GM18520 (cell line): Measurements from ENCODE around the gene FKBP10.
"Not testable (repeated sequence)": the region's sequence is repeated elsewhere in the genome, so short reads cannot be mapped to it uniquely, and the experiment has no call there.

Experiments used
- ATAC-seq: cut with Tn5 transposase; IDR thresholded peaks from one replicate; pipeline ENCODE4 v1.9.1; 2021; ENCODE audit not compliant: unreplicated experiment

The FKBP10 gene

DNA sequence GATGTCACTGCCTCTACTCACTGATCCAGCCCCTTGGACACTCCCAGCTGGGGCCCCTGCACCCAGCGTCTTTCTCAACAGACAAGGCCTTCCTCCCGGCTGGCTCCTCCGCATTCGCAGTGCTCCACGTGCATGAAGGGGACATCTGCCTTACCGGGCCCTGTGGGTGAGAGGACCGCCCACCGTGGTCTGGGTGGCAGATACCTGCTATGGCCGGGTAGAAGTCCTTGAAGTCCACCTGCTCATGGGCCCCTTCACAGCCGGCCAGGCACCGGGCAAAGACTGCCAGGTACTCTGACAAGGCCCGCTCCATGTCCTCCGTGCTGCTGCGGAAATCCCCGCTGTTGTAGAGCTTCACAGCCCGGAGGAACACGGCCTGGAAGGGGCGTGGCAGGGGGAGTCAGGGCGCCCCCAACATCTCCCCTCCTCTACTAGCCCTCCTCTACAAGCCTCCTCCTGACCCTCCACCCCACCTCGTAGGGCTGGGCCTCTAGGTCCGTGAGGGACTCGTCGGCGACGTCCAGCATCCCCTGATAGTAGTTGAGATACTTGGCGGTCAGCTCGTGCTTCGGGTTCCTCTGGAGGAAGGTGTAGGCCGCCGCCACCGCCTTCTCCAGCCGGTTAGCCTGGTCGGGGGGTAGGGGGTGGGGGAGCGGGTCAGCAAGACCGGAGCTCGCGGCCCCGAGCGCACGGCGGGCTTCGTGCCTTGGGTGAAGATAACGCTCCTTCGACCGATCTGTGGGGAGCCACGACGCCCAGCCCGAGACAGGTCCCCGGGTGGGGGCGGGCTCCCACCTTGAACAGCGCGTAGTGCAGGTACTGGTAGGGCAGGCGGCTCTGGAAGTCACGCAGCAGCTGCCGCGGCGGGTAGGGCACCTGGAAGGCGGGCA is 1.9 kb upstream of the FKBP10 start:
- no peak for ATAC-seq

DNA sequence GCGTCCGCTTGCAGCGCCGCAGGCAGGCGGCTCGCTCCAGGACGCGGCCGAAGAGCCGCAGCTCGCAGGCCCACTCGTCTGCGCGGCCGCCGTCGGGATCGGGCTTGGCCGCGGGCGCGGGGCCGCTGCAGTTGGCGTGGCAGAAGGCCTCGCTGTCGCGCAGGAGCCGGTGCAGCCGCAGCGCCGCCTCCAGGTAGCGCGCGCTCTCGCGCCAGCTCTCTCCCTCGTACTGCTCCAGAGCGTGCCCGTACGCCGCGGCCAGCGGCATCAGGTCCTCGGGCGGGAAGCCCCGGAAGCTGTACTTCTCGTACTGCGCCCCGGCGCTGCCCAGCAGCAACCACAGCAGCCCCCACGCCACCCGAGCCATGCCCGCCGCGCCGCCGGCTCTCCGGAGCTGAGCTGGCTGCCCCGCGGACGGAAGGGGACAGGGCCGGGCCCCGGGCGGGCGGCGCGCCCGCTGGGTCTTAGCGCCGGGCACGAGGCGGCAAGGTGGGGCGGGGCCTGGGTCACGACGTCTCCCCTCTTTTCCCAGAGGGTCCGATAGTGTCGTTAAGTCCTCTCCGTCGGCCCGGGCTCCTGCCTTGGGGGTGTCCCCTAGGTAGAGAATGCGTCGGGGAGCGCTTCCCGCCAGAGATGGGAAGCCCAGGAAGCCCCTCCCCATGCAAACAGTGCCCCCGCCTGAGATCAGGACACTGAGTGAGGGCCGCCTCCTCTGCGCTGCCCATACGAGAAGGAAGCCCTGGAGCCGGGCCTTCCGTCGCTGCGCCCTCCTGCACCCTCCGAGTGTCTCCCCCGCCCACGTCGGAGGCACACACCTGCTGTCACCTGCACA is 1.0 kb upstream of the FKBP10 start, which contains the start of gene P3H4:
P3H4 (minus strand) TSS at position 401 of the 832 bp plus-strand sequence; CDS start at position 367, 34 bp downstream.
- no peak for ATAC-seq

DNA sequence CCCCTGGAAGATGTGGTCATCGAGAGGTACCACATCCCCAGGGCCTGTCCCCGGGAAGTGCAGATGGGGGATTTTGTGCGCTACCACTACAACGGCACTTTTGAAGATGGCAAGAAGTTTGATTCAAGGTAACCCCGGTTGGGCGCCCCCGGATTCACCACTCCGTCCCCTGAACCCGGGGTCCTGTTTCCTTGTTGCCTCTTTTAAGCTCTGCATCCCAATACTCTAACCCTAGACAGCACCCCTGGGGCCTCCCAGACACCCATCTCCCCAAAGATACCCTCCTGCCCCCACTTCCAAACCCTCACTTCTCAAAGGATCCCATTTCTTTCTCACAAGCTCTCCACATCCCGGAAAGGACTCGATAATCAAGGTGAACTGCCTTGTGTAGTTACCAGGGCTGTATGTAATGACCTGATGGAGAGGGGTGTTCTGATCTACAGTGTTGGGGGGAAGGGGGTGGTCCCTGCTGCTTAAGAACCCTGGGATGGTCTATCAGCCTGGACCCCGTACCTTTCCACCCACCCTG is 412 bp downstream of the FKBP10 start:
- ATAC-seq = no peak

DNA sequence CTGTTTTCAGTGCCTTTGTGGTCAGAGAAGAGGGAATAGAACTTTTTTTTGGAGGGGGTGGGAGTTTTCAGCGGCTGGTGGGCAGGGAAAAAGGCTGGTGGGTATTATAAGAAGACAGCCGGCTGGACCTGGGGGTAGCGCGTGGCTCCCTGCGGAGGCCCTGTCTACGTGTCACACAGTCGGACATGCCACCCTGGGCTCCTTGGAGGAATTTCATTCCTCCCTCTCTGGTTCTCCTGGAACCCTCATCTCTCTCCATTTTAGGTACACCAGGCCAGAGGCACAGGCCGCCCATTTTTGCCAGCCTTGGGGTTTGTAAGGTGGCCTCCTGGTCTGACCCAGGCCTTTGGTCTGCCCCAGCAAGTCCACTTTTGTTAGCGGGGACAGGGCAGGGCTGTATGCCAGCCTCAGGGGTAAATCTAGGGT is 908 bp downstream of the FKBP10 start:
- ATAC-seq = no peak

DNA sequence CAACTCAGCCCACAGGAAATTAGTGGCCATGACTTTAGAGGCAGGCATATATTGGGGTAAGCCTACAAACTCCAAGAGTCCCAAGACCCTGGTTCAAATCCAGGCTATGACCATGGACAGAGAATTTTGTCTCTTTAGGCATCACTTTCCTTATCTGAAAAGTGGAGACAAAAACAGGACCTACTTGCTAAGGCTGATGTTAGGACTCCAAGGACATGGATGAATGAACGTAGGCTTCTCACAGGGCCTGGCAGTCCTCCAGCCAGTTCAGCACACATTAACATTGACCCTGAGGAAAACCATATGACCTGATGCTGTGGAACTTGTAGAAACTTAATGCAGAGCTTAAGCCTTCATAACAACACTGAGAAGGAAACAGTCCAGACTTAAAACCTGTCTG is 1.4 kb downstream of the FKBP10 start:
- ATAC-seq = no peak

DNA sequence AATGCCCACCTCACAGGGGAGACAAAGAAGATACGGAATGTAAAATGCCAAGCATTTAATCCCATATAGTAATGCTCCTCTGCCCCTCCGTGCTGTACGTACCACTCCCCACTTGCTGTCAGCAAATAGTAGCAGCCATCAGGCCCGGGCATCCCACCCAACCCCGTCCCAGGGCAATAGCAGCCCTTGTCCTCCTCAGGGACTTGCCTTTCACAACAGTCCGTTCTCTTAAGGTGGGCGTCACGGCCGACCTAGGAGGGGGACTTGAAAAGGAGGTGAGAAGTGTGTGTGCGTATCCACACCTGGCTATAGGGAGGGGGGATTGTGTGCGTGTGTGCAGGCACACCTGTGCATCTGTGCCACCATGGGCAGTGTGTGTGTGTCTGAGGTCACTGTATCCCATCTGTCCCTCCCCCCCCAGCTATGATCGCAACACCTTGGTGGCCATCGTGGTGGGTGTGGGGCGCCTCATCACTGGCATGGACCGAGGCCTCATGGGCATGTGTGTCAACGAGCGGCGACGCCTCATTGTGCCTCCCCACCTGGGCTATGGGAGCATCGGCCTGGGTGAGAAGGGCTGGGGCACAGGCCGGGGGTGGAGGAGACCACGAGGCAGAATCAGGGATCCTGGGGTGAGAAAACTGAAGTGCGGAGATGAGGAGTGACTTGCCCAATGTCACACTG is 4.0 kb downstream of the FKBP10 start:
- ATAC-seq = no peak

DNA sequence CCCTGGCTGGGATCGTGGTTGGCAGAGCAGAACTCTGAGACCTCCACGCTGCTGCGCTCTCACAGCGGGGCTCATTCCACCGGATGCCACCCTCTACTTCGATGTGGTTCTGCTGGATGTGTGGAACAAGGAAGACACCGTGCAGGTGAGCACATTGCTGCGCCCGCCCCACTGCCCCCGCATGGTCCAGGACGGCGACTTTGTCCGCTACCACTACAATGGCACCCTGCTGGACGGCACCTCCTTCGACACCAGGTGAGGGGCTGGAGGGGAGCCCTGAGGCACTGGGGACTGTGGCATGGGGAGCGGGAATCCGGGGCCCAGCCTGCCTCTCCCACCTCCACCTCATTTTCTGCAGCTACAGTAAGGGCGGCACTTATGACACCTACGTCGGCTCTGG is 5.2 kb downstream of the FKBP10 start:
- ATAC-seq = no peak

DNA sequence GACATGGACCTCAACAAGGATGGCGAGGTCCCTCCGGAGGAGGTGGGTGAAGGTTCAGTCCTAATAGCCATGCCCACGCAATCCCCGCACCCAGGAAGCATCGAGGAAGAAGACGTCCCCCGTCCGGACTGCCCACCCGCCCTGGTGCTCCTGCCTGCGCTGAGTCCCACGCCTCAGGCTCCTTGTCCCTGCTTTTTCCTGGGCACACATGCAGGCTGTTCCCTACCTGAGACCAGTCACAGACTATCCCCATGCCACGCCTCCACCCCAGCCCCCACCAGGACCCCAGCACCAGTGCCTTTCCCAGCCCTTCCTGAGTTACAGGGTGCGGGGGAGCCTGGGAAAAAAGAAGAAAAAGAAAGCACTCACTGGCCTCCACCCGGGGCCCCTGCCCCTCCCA is 9.0 kb downstream of the FKBP10 start:
- no peak for ATAC-seq

DNA sequence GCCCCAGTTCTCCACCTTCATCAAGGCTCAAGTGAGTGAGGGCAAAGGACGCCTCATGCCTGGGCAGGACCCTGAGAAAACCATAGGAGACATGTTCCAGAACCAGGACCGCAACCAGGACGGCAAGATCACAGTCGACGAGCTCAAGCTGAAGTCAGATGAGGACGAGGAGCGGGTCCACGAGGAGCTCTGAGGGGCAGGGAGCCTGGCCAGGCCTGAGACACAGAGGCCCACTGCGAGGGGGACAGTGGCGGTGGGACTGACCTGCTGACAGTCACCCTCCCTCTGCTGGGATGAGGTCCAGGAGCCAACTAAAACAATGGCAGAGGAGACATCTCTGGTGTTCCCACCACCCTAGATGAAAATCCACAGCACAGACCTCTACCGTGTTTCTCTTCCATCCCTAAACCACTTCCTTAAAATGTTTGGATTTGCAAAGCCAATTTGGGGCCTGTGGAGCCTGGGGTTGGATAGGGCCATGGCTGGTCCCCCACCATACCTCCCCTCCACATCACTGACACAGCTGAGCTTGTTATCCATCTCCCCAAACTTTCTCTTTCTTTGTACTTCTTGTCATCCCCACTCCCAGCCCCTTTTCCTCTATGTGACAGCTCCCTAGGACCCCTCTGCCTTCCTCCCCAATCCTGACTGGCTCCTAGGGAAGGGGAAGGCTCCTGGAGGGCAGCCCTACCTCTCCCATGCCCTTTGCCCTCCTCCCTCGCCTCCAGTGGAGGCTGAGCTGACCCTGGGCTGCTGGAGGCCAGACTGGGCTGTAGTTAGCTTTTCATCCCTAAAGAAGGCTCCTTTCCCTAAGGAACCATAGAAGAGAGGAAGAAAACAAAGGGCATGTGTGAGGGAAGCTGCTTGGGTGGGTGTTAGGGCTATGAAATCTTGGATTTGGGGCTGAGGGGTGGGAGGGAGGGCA is 9.7 kb downstream of the FKBP10 start:
- ATAC-seq = no peak

DNA sequence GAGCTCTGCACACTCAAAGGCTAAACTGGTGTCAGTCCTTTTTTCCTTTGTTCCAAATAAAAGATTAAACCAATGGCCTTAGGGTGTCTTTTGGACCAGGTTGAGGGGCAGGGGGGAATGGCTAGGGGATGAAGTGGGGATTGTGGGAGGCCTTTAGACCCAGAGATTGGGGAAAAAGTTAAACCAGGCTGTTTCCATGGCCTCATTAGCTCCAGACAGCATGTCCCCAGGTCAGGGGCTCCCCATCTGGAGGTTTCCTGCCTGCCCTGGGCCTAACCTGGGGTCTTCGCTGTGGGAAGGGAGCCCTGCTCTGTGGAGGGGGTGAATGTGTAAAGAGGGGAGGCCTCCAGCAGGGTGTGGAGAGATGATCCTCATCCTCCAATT is 10.3 kb downstream of the FKBP10 start:
- no peak for ATAC-seq

DNA sequence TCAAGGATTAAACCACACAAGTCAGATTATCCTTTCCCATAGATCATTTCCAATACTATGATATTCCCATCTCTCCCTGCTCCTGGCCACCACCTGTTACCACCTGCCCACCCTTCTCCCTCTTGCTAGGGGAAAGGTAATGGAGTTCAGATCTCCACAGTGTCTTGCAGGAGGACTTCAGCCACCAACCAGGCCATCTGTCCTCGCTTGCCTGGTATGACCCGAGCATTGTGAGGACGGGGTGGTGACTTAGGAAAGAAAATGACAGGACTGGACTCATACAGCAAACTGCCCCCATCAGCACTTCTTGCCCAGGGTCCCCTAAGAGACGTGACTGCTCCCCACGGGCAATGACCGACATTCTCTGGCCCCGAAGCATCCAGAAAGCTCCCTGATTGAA is 10.8 kb downstream of the FKBP10 start:
- ATAC-seq = no peak

DNA sequence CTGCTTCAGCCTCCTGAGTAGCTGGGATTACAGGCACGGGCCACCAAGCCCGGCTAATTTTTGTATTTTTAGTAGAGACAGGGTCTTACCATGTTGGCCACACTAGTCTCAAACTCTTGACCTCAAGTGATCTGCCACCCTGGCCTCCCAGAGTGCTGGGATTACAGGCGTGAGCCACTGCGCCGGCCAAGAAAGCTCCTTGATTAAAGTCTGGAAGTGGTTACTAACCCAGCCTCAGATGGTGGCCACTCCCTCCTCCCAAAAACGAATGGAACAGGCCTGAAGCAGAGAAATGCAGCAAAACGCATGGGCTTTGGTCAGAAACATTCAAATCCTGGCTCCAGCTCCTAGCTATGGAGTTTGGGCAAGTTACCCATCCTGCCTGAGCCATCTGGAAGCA is 11.3 kb downstream of the FKBP10 start:
- ATAC-seq = no peak

DNA sequence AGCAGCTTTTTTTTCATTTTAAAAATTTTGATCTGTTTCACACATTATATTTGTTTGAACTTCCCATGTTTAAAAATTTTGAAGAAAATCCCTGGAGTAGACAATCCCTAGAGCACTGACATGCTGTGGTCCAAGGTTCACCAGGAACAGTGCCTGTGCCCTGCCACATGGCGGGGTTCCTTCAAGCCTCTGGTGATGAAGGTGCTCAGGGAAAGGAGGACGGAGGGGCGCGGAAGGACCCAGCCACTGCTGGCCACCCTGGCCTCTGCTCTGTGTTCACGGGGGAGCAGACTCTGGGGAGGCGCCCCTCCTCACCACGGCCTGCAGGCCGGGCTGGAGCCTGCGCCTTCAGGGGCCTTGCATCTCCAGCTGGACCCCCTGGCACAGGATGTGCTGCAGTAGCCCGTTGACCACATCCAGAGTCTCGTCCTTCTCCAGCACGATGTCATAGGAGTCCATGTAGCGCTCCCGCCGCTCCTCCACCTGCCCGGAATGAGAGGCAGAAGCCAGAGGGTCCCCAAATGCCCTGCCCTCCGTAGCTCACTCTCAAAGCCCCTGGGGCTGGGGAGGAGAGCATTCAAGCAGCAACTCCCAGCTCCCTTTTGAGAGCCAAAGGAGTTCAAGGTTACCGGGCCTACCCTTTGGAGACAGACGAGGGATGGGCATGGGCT is 12.5 kb downstream of the FKBP10 start:
- no peak for ATAC-seq

DNA sequence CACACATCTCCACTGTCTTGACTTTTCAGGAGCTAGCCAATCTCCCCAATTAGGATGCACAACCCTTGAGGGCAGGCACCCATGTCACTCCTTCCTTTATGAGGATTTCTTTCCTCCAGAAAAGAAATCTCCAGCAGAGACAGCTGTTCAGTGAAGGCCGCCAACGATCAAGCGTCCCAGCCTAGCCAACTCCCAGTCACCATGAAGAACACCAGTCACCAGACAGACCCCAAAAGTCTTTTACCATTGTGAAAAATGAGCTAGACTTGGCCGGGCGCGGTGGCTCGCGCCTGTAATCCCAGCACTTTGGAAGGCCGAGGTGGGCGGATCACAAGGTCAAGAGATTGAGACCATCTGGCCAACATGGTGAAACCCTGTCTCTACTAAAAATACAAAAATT is 17.2 kb downstream of the FKBP10 start:
- not testable (repeated sequence) for ATAC-seq

DNA sequence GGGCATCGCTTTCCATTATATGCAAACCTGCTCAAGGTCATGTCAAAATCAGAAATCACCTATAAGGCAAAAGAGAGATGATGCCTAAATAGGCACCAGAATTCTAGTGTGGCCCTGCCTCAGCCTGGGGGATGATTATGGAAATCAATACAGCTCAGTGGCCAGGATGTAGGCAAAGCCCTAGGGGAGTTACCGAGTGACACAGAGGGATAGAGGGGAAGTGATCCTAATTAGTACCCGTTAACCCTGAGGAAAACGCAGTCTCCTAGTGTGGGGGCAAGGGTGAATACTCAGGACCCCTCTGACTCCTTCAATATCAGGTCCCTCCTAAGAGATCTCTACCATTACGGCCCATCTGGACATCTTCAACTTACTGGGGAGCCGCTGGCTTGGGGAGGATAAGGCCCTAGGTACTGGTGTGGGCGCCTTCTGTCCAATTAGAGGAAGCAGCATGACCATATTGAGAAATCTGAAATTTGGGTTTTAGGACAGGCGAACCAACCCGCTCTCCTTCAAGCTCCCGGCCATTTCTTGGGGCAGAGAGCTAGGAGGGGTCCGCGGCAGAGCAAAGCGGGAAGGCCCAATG is 22.5 kb downstream of the FKBP10 start:
- ATAC-seq = no peak

DNA sequence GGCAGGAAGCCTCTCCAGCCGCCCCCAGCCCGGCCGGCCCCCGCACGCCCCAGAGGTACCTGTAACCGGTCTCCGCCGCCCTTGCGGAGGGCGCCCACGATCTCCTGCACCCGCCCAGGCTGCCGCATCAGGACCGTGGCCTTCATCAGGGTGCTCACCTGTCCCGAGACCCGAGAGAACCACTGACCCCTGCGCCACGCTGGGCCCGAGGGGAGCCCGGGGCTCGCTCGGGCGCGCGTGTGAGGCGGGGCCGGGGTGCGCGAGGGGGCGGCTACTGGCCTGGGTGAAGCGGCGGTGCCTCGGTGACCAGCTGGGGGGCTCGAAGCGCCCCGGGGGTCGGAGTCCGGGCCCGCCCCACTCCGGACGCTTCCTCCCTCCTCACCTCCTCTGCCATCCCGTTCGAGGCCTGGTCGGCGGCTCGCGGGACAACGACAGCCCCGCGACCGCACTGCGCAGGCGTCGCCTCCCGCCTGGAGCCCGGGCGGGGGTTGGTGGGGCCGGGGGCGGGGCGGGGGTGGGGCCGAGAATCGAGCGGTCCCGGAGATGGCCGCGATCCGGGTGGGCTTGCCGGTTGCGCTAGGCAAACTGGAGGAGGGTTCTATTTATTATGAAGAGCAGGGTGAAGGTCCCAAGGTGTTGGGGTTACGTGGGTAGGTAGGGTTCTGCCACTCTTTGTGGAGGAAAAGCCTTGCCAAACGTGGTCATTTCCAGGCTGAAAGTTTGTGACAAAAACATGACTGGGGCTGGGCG is 23.2 kb downstream of the FKBP10 start, which contains the start of gene NT5C3B:
NT5C3B (minus strand) TSS at position 433 of the 750 bp plus-strand sequence; CDS start at position 394, 39 bp downstream.
- ATAC-seq = no peak

DNA sequence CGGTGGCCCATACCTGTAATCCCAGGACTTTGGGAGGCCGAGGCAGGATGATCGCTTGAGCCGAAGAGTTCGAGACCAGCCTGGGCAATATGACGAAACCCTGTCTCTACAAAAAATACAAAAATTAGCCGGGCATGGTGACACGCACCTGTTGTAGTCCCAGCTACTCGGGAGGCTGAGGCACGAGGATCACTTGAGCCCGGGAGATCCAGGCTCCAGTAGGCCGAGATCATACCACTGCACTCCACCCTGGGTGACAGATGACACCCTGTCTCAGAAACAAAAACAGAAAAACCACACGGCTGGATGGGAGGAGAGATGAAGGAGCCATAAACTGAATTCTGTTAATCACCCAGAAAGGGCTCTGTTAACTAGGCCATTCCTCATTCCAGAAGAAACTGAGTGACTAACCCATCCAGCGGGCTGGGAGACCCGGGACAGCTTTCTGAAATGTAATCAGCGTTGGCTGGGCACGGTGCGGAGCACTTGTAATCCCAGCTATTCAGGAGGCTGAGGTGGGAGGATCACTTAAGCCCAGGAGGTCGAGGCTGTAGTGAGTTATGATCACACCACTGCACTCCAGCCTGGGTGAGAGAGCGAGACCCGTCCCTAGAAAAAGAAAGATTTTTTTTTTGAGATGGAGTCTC is 23.9 kb downstream of the FKBP10 start:
- ATAC-seq = no peak
